Measurements from ENCODE around the gene TMOD1.

DNA sequence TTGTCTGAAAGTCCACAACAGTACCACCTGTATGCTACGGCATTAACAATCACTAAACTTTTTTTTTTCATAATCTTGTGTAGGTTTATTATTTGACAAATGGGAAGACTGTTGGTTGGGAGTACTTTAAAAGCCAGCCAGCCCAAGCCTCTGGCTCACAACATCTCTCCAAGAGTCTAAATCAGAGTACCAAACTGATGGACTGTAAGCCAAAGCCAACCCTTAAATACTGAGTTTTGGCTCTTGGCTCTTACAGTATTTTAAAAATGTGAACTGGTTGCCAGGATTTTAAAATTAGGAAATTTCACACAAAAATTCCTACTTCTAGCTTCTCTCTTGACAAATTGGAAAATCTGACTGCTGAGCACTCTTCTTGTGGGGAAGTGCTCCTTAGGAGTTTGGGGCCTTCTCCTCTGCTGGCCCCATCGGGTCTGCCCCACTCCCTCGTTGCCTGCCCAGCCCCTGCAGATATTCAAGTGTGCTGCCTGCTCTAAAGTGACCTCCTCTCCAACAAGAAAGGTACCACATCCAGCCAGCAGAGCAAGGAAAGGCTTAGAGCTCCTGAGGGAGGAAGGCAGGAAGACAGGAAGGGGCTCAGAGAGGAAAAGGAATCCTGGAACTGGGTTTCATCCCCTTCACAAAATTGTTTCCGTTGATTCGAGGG, 21.8 kb upstream of the TMOD1 start:
- TF ChIP-seq CTCF (conservative IDR thresholded peaks at IDR 0.05; ENCODE audit: low read length) = no peak
- TF ChIP-seq EZH2phosphoT487 (IDR thresholded peaks at IDR 0.05; ENCODE audit: borderline replicate concordance, low read depth, low read length) = no peak

Data from OCI-LY7 (cell line).